ENCODE measurements around the gene SLC22A23.

GRCh38 chr6:3232017-3232945 lies 224.6 kb downstream of the SLC22A23 start:
- TF ChIP-seq CTCF (IDR thresholded peaks at IDR 0.05) (no peak), POLR2A (IDR thresholded peaks at IDR 0.05; ENCODE audit: low read depth) (no peak)

All from esophagus muscularis mucosa (tissue), 3 donors.